Kidney (tissue), 14 donors: ENCODE measurements around the gene LDLRAP1. TPM values are rescaled to one million over a fixed set of nuclear protein-coding genes. Genes with fewer than 3 reads are reported as not detected.

Experiments used
- DNase-seq, 5 donors: peaks; one replicate each; pipeline ENCODE4 v3.0.0-alpha.2; 2013 to 2020
- FAIRE-seq: peaks from 2 replicates; lab custom pipeline; 2012; peaks lifted over from hg19 to GRCh38; lab: Jason Lieb, UNC
- H3K27ac ChIP-seq, 2 donors: one replicate each; pipeline ENCODE4 v1.7.0; 2013; ENCODE audit warnings: low read depth in 2 of 2, low read length in 2 of 2, inconsistent platforms in 1 of 2
- H3K27me3 ChIP-seq: one replicate; pipeline ENCODE4 v1.7.1; 2013; ENCODE audit warnings: low read length, inconsistent platforms; ENCODE audit not compliant: control insufficient read depth, insufficient read depth
- H3K36me3 ChIP-seq, 3 donors: one replicate each; pipeline versions ENCODE4 v1.7.0 to v1.7.1; 2013; ENCODE audit warnings: low read length in 3 of 3, control low read depth in 1 of 3, inconsistent platforms in 1 of 3; ENCODE audit not compliant: insufficient read depth in 3 of 3, control insufficient read depth in 2 of 3
- H3K4me1 ChIP-seq, 3 donors: one replicate each; pipeline versions ENCODE4 v1.7.0 to v1.7.1; 2013; ENCODE audit warnings: low read length in 3 of 3, inconsistent platforms in 1 of 3, low read depth in 1 of 3; ENCODE audit not compliant: control insufficient read depth in 2 of 3, insufficient read depth in 2 of 3
- H3K4me3 ChIP-seq, 3 donors: one replicate each; pipeline versions ENCODE4 v1.7.0 to v1.8.1; 2013; ENCODE audit warnings: low read length in 3 of 3, control low read depth in 1 of 3, inconsistent platforms in 1 of 3
- H3K9ac ChIP-seq, 3 donors: one replicate each; pipeline versions ENCODE4 v1.7.0 to v1.7.1; 2013; ENCODE audit warnings: low read length in 3 of 3, control low read depth in 1 of 3, inconsistent platforms in 1 of 3
- H3K9me3 ChIP-seq, 3 donors: one replicate each; pipeline versions ENCODE4 v1.7.0 to v1.7.1; 2013; ENCODE audit warnings: low read length in 3 of 3, control low read depth in 1 of 3, inconsistent platforms in 1 of 3; ENCODE audit not compliant: control insufficient read depth in 2 of 3, insufficient read depth in 1 of 3
- CTCF ChIP-seq: IDR thresholded peaks from 3 replicates; pipeline ENCODE4 v1.5.1; 2012; ENCODE audit warnings: mild to moderate bottlenecking, moderate library complexity, borderline replicate concordance; ENCODE audit not compliant: insufficient read depth; ENCODE audit errors: extremely low read depth
- intact Hi-C: fragments of 100-400 bp; cut with DNase I; formaldehyde crosslinking; loops from one replicate; pipeline ENCODE4 v1.11.1; 2022
- polyA plus RNA-seq: library from polyadenylated mRNA; stranded (reverse); fragments of 350-450 nt; fragmentation: Illumina TruSeq; extraction: RNeasy Lipid Tissue Mini Kit (QIAGEN cat#74804); gene quantifications from one replicate; pipeline ENCODE4 v1.2.3, GENCODE V29; 2014; ENCODE audit warnings: low read depth, low replicate concordance; ENCODE audit not compliant: insufficient read depth
- total RNA-seq: library from RNA; stranded (reverse); fragmentation: NEBNext Ultra II Directional; extraction: Animal tissue kit (Norgen Biotek cat#: 25700); gene quantifications from one replicate; pipeline ENCODE4 v1.2.1, GENCODE V29; 2021
- donor health status: control.
- donor health status: control.
- donor health status: control.
- donor health status: control.
- donor health status: control.
- donor health status: DM: yes; HTN: yes; CAD: no.
- donor health status: Normal renal cell carcinoma (clear cell type).

Gene LDLRAP1
- total and polyA plus RNA-seq, 2 donors from 2014 or later = 14.4 to 26.2 TPM

- no peak for FAIRE-seq
- intact Hi-C loops = no loop called here
Measured at GRCh38 chr1:25517476-25518394, 25.7 kb upstream of the LDLRAP1 start.

GRCh38 chr1:25519624-25520023 lies 23.8 kb upstream of the LDLRAP1 start:
- H3K9ac ChIP-seq = no peak overlapping the region
- H3K4me3 ChIP-seq = no peak overlapping the region
- DNase-seq (no peak), FAIRE-seq (no peak)
- no peaks in the 10 kb centered on the region for H3K9me3 ChIP-seq
- intact Hi-C loops = no loop called here
- no peak overlapping the region for H3K27ac ChIP-seq
- H3K4me1 ChIP-seq = peaks cover 0 to 4% (median 0%) of the 10 kb centered on the region in 3 donors
- no peaks in the 10 kb centered on the region for H3K36me3 ChIP-seq
- no peak for TF ChIP-seq CTCF
- H3K27me3 ChIP-seq = no peaks in the 10 kb centered on the region

More at GRCh38 chr1:25517476-25518394, 25.7 kb upstream of the LDLRAP1 start:
- Histone ChIP-seq H3K27ac (no peak overlapping the region), H3K9me3 (no peaks in the 10 kb centered on the region), H3K4me3 (no peak overlapping the region), H3K4me1 (peaks cover 0 to 4% (median 0%) of the 10 kb centered on the region in 3 donors), H3K27me3 (no peaks in the 10 kb centered on the region), H3K9ac (no peak overlapping the region), H3K36me3 (no peaks in the 10 kb centered on the region)
- DNase-seq = peak in 2 of 5 donors; percentile 38 to 61
- TF ChIP-seq CTCF = no peak

- peaks cover 0 to 4% (median 0%) of the 10 kb centered on the region in 3 donors for H3K4me1 ChIP-seq
- no peak overlapping the region for H3K27ac ChIP-seq
- H3K4me3 ChIP-seq = no peak overlapping the region
- intact Hi-C loops = no loop called here
- peak; percentile 93 for FAIRE-seq
- DNase-seq = peak in 4 of 5 donors; percentile 49 to 79 (median 59)
- H3K36me3 ChIP-seq = no peaks in the 10 kb centered on the region
- peak; percentile 75 for TF ChIP-seq CTCF
- no peak overlapping the region for H3K9ac ChIP-seq
- peaks cover 0 to 9% (median 0%) of the 10 kb centered on the region in 3 donors for H3K9me3 ChIP-seq
- H3K27me3 ChIP-seq = no peaks in the 10 kb centered on the region
Measured at GRCh38 chr1:25520446-25521061, 22.9 kb upstream of the LDLRAP1 start.
